Measurements from ENCODE around the gene TRIP12. TPM values are rescaled to one million over a fixed set of nuclear protein-coding genes. Genes with fewer than 3 reads are reported as not detected.
A peak's percentile ranks its signal among the peaks of the same experiment; 100 is the strongest.

The TRIP12 gene
- total RNA-seq, 1 experiment from 2014 or later, result 166 TPM

DNA sequence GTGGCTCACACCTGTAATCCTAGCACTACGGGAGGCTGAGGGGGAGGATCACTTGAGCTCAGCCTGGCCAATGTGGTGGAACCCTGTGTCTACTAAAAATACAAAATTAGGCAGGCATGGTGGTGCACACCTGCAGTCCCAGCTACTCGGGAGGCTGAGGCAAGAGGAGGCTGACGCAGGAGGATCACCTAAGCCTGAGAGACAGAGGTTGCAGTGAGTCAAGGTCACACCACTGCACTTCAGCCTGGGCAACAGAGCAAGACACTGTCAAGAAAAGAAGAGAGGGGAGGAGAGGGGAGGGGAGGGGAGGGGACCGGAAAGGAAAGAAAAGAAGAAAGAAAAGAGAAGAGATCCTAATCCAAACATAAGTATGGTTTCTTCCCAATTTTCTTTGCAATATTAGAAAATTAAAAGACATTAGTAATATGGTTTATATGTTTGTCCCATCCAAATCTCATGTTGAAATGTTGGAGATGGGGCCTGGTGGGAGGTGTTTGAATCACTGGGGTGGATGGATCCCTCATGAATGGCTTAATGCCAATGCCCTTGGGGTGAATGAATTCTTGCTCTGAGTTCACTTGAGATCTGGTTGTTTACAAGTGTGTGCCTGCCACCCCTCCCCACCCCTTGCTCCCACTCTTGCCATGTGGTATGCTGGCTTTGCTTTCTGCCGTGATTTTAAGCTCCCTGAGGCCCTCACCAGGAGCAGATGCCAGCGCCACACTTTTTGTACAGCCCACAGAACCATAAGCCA, 50.7 kb downstream of the TRIP12 start:
- Histone ChIP-seq H4K20me1 (ENCODE audit: control insufficient read depth, insufficient read depth, insufficient read length) (no peaks in the 10 kb centered on the region), H3K79me2 (ENCODE audit: insufficient read depth, low read length) (peaks cover 1% of the 10 kb centered on the region; the same call in 1 of the 2 replicates), H3K4ac (ENCODE audit: low read depth, low read length) (no peak overlapping the region), H2BK15ac (ENCODE audit: low read depth, low read length) (no peak overlapping the region), H4K8ac (replicated peaks; ENCODE audit: insufficient read length, low read depth, low read length) (no peak overlapping the region), H3K4me2 (ENCODE audit: insufficient read depth, insufficient read length, low read length) (no peak overlapping the region), H2BK20ac (ENCODE audit: low read depth, low read length, poor library complexity, severe bottlenecking) (no peak overlapping the region), H3K18ac (ENCODE audit: insufficient read length, low read depth, low read length) (no peak overlapping the region), H3K79me1 (ENCODE audit: insufficient read depth, low read depth, low read length, poor library complexity, severe bottlenecking) (peaks cover 2% of the 10 kb centered on the region), H4K91ac (ENCODE audit: insufficient read length, low read depth, low read length) (no peak overlapping the region), H4K5ac (ENCODE audit: insufficient read length, low read depth, low read length) (no peak overlapping the region), H3K56ac (ENCODE audit: insufficient read length, low read depth, low read length) (no peak overlapping the region), H2AK5ac (ENCODE audit: insufficient read length, low read length) (no peak overlapping the region), H3K14ac (ENCODE audit: insufficient read depth, low read length) (no peak overlapping the region), H2BK12ac (ENCODE audit: insufficient read length, low read depth, low read length) (no peak overlapping the region), H3K9ac (ENCODE audit: extremely low read depth, insufficient read length, low read length) (no peak overlapping the region), H3T11ph (ENCODE audit: low read length) (no peak overlapping the region), H3K23me2 (ENCODE audit: insufficient read length, low read depth, low read length, poor library complexity, severe bottlenecking) (no peaks in the 10 kb centered on the region), H2BK120ac (ENCODE audit: low read depth, low read length, poor library complexity, severe bottlenecking) (no peak overlapping the region), H3K23ac (ENCODE audit: insufficient read length, low read depth, low read length) (no peak overlapping the region), H3K4me1 (ENCODE audit: insufficient read depth, low read length) (0 out of 2 replicates have a peak, but pooled peaks cover 3% of the 10 kb centered on the region), H3K27me3 (ENCODE audit: insufficient read depth, low read length) (no peaks in the 10 kb centered on the region), H3K27ac (ENCODE audit: insufficient read length, low read depth, low read length) (no peak overlapping the region), H2BK5ac (ENCODE audit: insufficient read length, low read length) (no peak overlapping the region), H2AFZ (ENCODE audit: low read length) (no peak overlapping the region), H3K9me3 (ENCODE audit: control insufficient read depth, low read depth, low read length) (no peaks in the 10 kb centered on the region)
- H3K4me3 Mint-ChIP-seq, result no peak overlapping the region
- H3K36me3 Mint-ChIP-seq (ENCODE audit: insufficient read depth in 1 of 3, low read depth in 3 of 3), result peaks cover 3 to 13% (median 6%) of the 10 kb centered on the region in 3 experiments; a peak in 6 of 7 replicates
- no peak for TF ChIP-seq CTCF (conservative IDR thresholded peaks at IDR 0.05)
- H3K27ac Mint-ChIP-seq, result 0 out of 7 replicates have a peak overlapping the region, but pooled peaks of 1 of the 3 experiments have one; percentile 40
- no peak for DNase-seq
- peaks cover 14 to 21% of the 10 kb centered on the region in 2 experiments for H3K4me1 Mint-ChIP-seq
- no CpG with 5 or more reads among the region's 6 CpGs for WGBS (ENCODE audit: extremely low coverage, insufficient read length, low lambda C conversion rate)
- no peaks in the 10 kb centered on the region for H3K27me3 Mint-ChIP-seq (ENCODE audit: low read depth)
- no peaks in the 10 kb centered on the region for H3K9me3 Mint-ChIP-seq

All from H9 (cell line).